Psoas muscle (tissue), 8 donors: Measurements from ENCODE around the gene TRAF3. TPM values are rescaled to one million over a fixed set of nuclear protein-coding genes. Genes with fewer than 3 reads are reported as not detected.

ENCODE experiments used
- ATAC-seq, 4 donors: fragments of 200-7000 bp; cut with Tn5 transposase; one replicate each; pipeline ENCODE4 v1.9.1; 2020; ENCODE audit warnings: moderate library complexity in 3 of 4, mild to moderate bottlenecking in 2 of 4
- DNase-seq, 2 donors: peaks; one replicate each; pipeline ENCODE4 v3.0.0-alpha.2; 2020
- H3K27ac ChIP-seq: fragments of 200-600 bp; one replicate; pipeline ENCODE4 v1.8.0; 2022
- H3K27me3 ChIP-seq, 3 donors: fragments of 200-600 bp in 1 of 3; one replicate each; pipeline versions ENCODE4 v1.6.1 to v1.8.0; 2013 to 2022; ENCODE audit warnings: low read length in 2 of 3, mild to moderate bottlenecking in 2 of 3, moderate library complexity in 1 of 3; ENCODE audit not compliant: insufficient read depth in 3 of 3
- H3K36me3 ChIP-seq, 2 donors: fragments of 200-600 bp in 1 of 2; one replicate each; pipeline versions ENCODE4 v1.6.1 to v1.8.0; 2013 to 2022; ENCODE audit warnings: low read depth in 1 of 2, mild to moderate bottlenecking in 1 of 2, moderate library complexity in 1 of 2; ENCODE audit not compliant: insufficient read depth in 1 of 2
- H3K4me1 ChIP-seq: fragments of 200-600 bp; one replicate; pipeline ENCODE4 v1.8.0; 2022
- H3K4me3 ChIP-seq: fragments of 200-600 bp; one replicate; pipeline ENCODE4 v1.8.0; 2022; ENCODE audit warnings: mild to moderate bottlenecking
- H3K9me3 ChIP-seq: fragments of 200-600 bp; one replicate; pipeline ENCODE4 v1.8.0; 2022
- CTCF ChIP-seq: fragments of 200-600 bp; IDR thresholded peaks from one replicate; pipeline ENCODE4 v1.8.0; 2022; ENCODE audit warnings: antibody characterized with exemption
- WGBS, 3 donors: extraction: QIAGEN DNeasy Blood & Tissue Kit; methylation state at CpG; one replicate each; pipeline versions ENCODE4 v1.1.6 to v1.1.7; 2013; 5-methylcytosine and 5-hydroxymethylcytosine counted together
- intact Hi-C, 2 donors: fragments of 100-400 bp; cut with DNase I; formaldehyde crosslinking; loops; one replicate each; pipeline versions ENCODE4 v1.11.0 to v1.14.2; 2022
- polyA plus RNA-seq, 3 donors: library from polyadenylated mRNA; stranded (reverse); fragments of 200-250 nt; gene quantifications; one replicate each; pipeline ENCODE4 v1.2.3, GENCODE V29; 2013
- total RNA-seq, 4 donors: library from RNA; stranded (reverse); fragmentation: NEBNext Ultra II Directional in 2 of 4; extraction: Animal tissue kit (Norgen Biotek cat#: 25700) in 2 of 4; gene quantifications; one replicate each; pipeline versions ENCODE4 v1.2.1 to v1.2.4, GENCODE V29; 2021 to 2023
- donor health status: healthy with polysubstance abuse.
- donor health status: DM: no; HTN: no; CAD: no; lungs with moderate emphysema.
- donor health status: Bipolar disorder and iron deficiency.
- donor health status: healthy.
- donor health status: DM: yes; HTN: yes; CAD: no.
- donor health status: DM: no; HTN: no; CAD: no.
- donor health status: DM: no; HTN: no; CAD: no.
- donor health status: DM: yes; HTN: yes; CAD: no.

The TRAF3 gene
- total and polyA plus RNA-seq, 7 donors: 3.3 to 16.3 (median 8.1) TPM

- intact Hi-C loops: loop anchor here in 1 of 2 donors (10.0 kb wide), 1 partner anchor 144 kb away; no protein-coding TSS in a partner anchor
- TF ChIP-seq CTCF: no peak
- Histone ChIP-seq H3K4me3 (no peak overlapping the region), H3K27me3 (no peaks in the 10 kb centered on the region), H3K4me1 (no peaks in the 10 kb centered on the region), H3K9me3 (no peaks in the 10 kb centered on the region), H3K27ac (no peak overlapping the region), H3K36me3 (no peaks in the 10 kb centered on the region)
- ATAC-seq (no peak), DNase-seq (no peak)
- 73 to 78% (median 76%) methylated on average over 32 of the region's 32 CpGs for WGBS, 3 donors
These were observed 6.8 kb upstream of the TRAF3 start for GRCh38 chr14:102770147-102771123.

- no peak overlapping the region for H3K4me3 ChIP-seq
- H3K27me3 ChIP-seq: no peaks in the 10 kb centered on the region
- DNase-seq: no peak
- TF ChIP-seq CTCF: no peak
- no peak overlapping the region for H3K27ac ChIP-seq
- 93 to 96% (median 93%) methylated on average over 9 of the region's 9 CpGs for whole genome bisulfite sequencing, 3 donors
- no peaks in the 10 kb centered on the region for H3K4me1 ChIP-seq
- intact Hi-C loops: loop anchor here in 1 of 2 donors (10.0 kb wide), 1 partner anchor 144 kb away; no protein-coding TSS in a partner anchor
- no peaks in the 10 kb centered on the region for H3K36me3 ChIP-seq
- no peaks in the 10 kb centered on the region for H3K9me3 ChIP-seq
- no peak for ATAC-seq
These were observed 6.1 kb upstream of the TRAF3 start for GRCh38 chr14:102771144-102771543.

GRCh38 chr14:102772781-102773570 lies 4.3 kb upstream of the TRAF3 start:
- no peak for DNase-seq
- intact Hi-C loops: loop anchor here in 1 of 2 donors (10.0 kb wide), 1 partner anchor 142 kb away; no protein-coding TSS in a partner anchor
- WGBS, 3 donors: 69 to 72% (median 72%) methylated on average over 20 to 22 of the region's 22 CpGs
- H3K4me1 ChIP-seq: no peaks in the 10 kb centered on the region
- TF ChIP-seq CTCF: no peak
- H3K4me3 ChIP-seq: no peak overlapping the region
- ATAC-seq: no peak
- H3K9me3 ChIP-seq: no peaks in the 10 kb centered on the region
- H3K27ac ChIP-seq: no peak overlapping the region
- H3K27me3 ChIP-seq: no peaks in the 10 kb centered on the region
- no peaks in the 10 kb centered on the region for H3K36me3 ChIP-seq

- Histone ChIP-seq H3K4me1 (peaks cover 9% of the 10 kb centered on the region), H3K36me3 (no peaks in the 10 kb centered on the region), H3K9me3 (no peaks in the 10 kb centered on the region), H3K4me3 (no peak overlapping the region), H3K27me3 (no peaks in the 10 kb centered on the region), H3K27ac (no peak overlapping the region)
- 49 to 59% (median 58%) methylated on average over 10 of the region's 10 CpGs for WGBS, 3 donors
- no peak for DNase-seq
- intact Hi-C loops: loop anchor here in 1 of 2 donors (10.0 kb wide), 1 partner anchor 140 kb away; no protein-coding TSS in a partner anchor
- peak; percentile 66 for TF ChIP-seq CTCF
- peak; percentile 58 to 76 (median 66) for ATAC-seq
These were observed 2.7 kb upstream of the TRAF3 start for GRCh38 chr14:102774391-102775153.
